Melanocyte of skin (primary cell): ENCODE results near the gene CDY2A. TPM values are rescaled to one million over a fixed set of nuclear protein-coding genes. Genes with fewer than 3 reads are reported as not detected.

Experiments used
- total RNA-seq, 2 donors: library from RNA; depleted of rRNA; stranded (reverse); fragments of >200 nt; gene quantifications; 2 replicates each; pipeline ENCODE4 v1.2.3, GENCODE V29; 2012

CDY2A gene
- not detected for total RNA-seq

GRCh38 chrY:18025487-18025886 is at the start of gene CDY2A:
CDY2A (plus strand) TSS chrY:18025787; CDS start chrY:18026115, 328 bp downstream.

Other genes starting within 250 kb of the CDY2A start
- gene CDY2B, start 145.6 kb upstream of the CDY2A start, total RNA-seq: not detected